Gastroesophageal sphincter (tissue), 4 donors: Measurements from ENCODE around the gene F5. TPM values are rescaled to one million over a fixed set of nuclear protein-coding genes. Genes with fewer than 3 reads are reported as not detected.

ENCODE experiments used
- ATAC-seq: fragments of 150-250 bp; one replicate; pipeline ENCODE4 v1.9.1; 2016; ENCODE audit warnings: mild to moderate bottlenecking, moderate library complexity
- H3K27ac ChIP-seq, 4 donors: fragments of 200-600 bp; sonication (generic) in 3 of 4; 1 replicate in 3 of 4; 2 replicates in 1 of 4; pipeline ENCODE4 v1.5.1; 2016 to 2019
- H3K27me3 ChIP-seq: fragments of 200-600 bp; sonication (generic); one replicate; pipeline ENCODE4 v1.5.1; 2019
- H3K36me3 ChIP-seq, 2 donors: fragments of 200-600 bp; sonication (generic); one replicate each; pipeline ENCODE4 v1.5.1; 2019; ENCODE audit warnings: control low read depth in 1 of 2
- H3K4me1 ChIP-seq, 3 donors: fragments of 200-600 bp; sonication (generic); 1 replicate in 2 of 3; 2 replicates in 1 of 3; pipeline ENCODE4 v1.5.1; 2016 to 2019; ENCODE audit warnings: control low read depth in 2 of 3
- H3K4me3 ChIP-seq, 2 donors: fragments of 200-600 bp; sonication (generic); one replicate each; pipeline ENCODE4 v1.5.1; 2019; ENCODE audit warnings: mild to moderate bottlenecking in 1 of 2, moderate library complexity in 1 of 2
- H3K9me3 ChIP-seq, 3 donors: fragments of 200-600 bp; sonication (generic); one replicate each; pipeline ENCODE4 v1.5.1; 2017 to 2019; ENCODE audit warnings: control low read depth in 2 of 3
- CTCF ChIP-seq, 4 experiments: fragments of 200-600 bp in 2 of 4; fragments of 450-650 bp in 2 of 4; sonication (generic) in 1 of 4; IDR thresholded peaks; one replicate each; pipeline ENCODE4 v1.5.1; 2017 to 2019; ENCODE audit warnings: antibody characterized with exemption in 4 of 4, mild to moderate bottlenecking in 2 of 4, moderate library complexity in 2 of 4
- EP300 ChIP-seq: sonication (generic); formaldehyde crosslinking; IDR thresholded peaks from one replicate; pipeline ENCODE4 v1.6.1; 2017; ENCODE audit warnings: antibody characterized with exemption, mild to moderate bottlenecking
- POLR2A ChIP-seq, 2 donors: fragments of 450-650 bp; IDR thresholded peaks; one replicate each; pipeline ENCODE4 v1.6.1; 2017; ENCODE audit warnings: antibody characterized with exemption in 2 of 2, mild to moderate bottlenecking in 2 of 2, moderate library complexity in 1 of 2
- POLR2AphosphoS5 ChIP-seq: sonication (generic); formaldehyde crosslinking; IDR thresholded peaks from one replicate; pipeline ENCODE4 v1.6.1; 2017; ENCODE audit warnings: antibody characterized with exemption
- WGBS, 2 donors: methylation state at CpG; one replicate each; pipeline ENCODE4 v1.1.5; 2018; ENCODE audit warnings: low coverage in 1 of 2; 5-methylcytosine and 5-hydroxymethylcytosine counted together
- total RNA-seq, 4 donors: library from RNA; depleted of rRNA; stranded (reverse); fragments of >200 nt; gene quantifications; one replicate each; pipeline ENCODE4 v1.1.0, GENCODE V29; 2016

F5 gene
- total RNA-seq, 4 donors from 2014 or later = 0.12 to 3.5 (median 0.42) TPM; not detected in 1

GRCh38 chr1:169525391-169525790 is 60.9 kb downstream of the F5 start:
- WGBS, 2 donors = 60 to 67% methylated on average over 1 of the region's 1 CpG
- H3K27ac ChIP-seq = no peak overlapping the region
- no peak for ATAC-seq
- no peaks in the 10 kb centered on the region for H3K36me3 ChIP-seq
- TF ChIP-seq EP300 (no peak), POLR2AphosphoS5 (no peak), CTCF (IDR thresholded peaks at IDR 0.05) (no peak), POLR2A (IDR thresholded peaks at IDR 0.05) (no peak)
- H3K4me3 ChIP-seq = no peak overlapping the region
- no peaks in the 10 kb centered on the region for H3K4me1 ChIP-seq
- no peaks in the 10 kb centered on the region for H3K27me3 ChIP-seq
- no peaks in the 10 kb centered on the region for H3K9me3 ChIP-seq

- H3K4me3 ChIP-seq = no peak overlapping the region
- no peaks in the 10 kb centered on the region for H3K36me3 ChIP-seq
- no peak overlapping the region for H3K27ac ChIP-seq
- H3K9me3 ChIP-seq = no peaks in the 10 kb centered on the region
- H3K4me1 ChIP-seq = no peaks in the 10 kb centered on the region
- TF ChIP-seq CTCF (IDR thresholded peaks at IDR 0.05) (no peak), POLR2A (IDR thresholded peaks at IDR 0.05) (no peak), POLR2AphosphoS5 (no peak), EP300 (no peak)
- H3K27me3 ChIP-seq = no peaks in the 10 kb centered on the region
- no peak for ATAC-seq
Observed at GRCh38 chr1:169523904-169524303, 62.4 kb downstream of the F5 start.

- ATAC-seq = no peak
- Histone ChIP-seq H3K27me3 (no peaks in the 10 kb centered on the region), H3K36me3 (no peaks in the 10 kb centered on the region), H3K9me3 (no peaks in the 10 kb centered on the region), H3K4me1 (no peaks in the 10 kb centered on the region), H3K27ac (no peak overlapping the region), H3K4me3 (no peak overlapping the region)
- 94% methylated on average over 1 of the region's 1 CpG; no CpG with 5 or more reads in 1 of the 2 donors for WGBS, 2 donors
- no peak for TF ChIP-seq POLR2A (IDR thresholded peaks at IDR 0.05)
- TF ChIP-seq EP300 = no peak
- TF ChIP-seq CTCF (IDR thresholded peaks at IDR 0.05) = no peak
- TF ChIP-seq POLR2AphosphoS5 = no peak
Observed at GRCh38 chr1:169521226-169521625, 65.1 kb downstream of the F5 start.

- peaks cover 0 to under 1% (median 0%) of the 10 kb centered on the region in 3 donors for H3K4me1 ChIP-seq
- H3K36me3 ChIP-seq = no peaks in the 10 kb centered on the region
- 86 to 94% methylated on average over 2 of the region's 2 CpGs for WGBS, 2 donors
- no peak overlapping the region for H3K4me3 ChIP-seq
- H3K9me3 ChIP-seq = no peaks in the 10 kb centered on the region
- H3K27me3 ChIP-seq = no peaks in the 10 kb centered on the region
- no peak for ATAC-seq
- no peak for TF ChIP-seq POLR2A (IDR thresholded peaks at IDR 0.05)
- no peak for TF ChIP-seq POLR2AphosphoS5
- TF ChIP-seq EP300 = no peak
- no peak for TF ChIP-seq CTCF (IDR thresholded peaks at IDR 0.05)
- no peak overlapping the region for H3K27ac ChIP-seq
Observed at GRCh38 chr1:169517558-169518186, 68.6 kb downstream of the F5 start.

GRCh38 chr1:169515641-169516040 is 70.6 kb downstream of the F5 start:
- Histone ChIP-seq H3K4me1 (peaks cover 0 to 9% (median 0%) of the 10 kb centered on the region in 3 donors), H3K4me3 (no peak overlapping the region), H3K36me3 (no peaks in the 10 kb centered on the region), H3K27ac (no peak overlapping the region), H3K9me3 (no peaks in the 10 kb centered on the region), H3K27me3 (no peaks in the 10 kb centered on the region)
- no peak for TF ChIP-seq POLR2A (IDR thresholded peaks at IDR 0.05)
- ATAC-seq = no peak
